ENCODE data around the gene FAM210B. TPM values are rescaled to one million over a fixed set of nuclear protein-coding genes. Genes with fewer than 3 reads are reported as not detected.
"Not testable (repeated sequence)": the region's sequence is repeated elsewhere in the genome, so short reads cannot be mapped to it uniquely, and the experiment has no call there.

Gene FAM210B
- total and polyA plus RNA-seq, 5 experiments from 2014 or later, result 25.2 to 32.9 (median 27.8) TPM

DNA sequence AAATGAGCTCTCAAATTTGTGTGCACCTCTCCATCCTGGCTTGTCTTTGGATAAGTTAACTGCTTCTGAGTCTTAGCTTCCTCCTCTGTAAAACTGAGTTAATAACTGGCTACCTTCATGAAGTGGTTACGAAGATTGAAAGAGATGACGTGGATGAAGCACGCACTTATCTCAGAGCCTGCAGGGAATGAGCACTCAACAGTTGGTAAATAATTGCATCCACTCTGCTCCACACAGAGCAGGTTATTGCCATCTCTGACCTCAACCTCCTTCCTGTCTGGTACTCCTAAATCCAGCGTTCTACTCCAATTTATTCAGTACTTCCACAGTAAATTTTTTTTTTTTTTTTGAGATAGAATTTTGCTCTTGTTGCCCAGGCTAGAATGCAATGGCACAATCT is 26.4 kb downstream of the FAM210B start:
- POLR2A ChIA-PET, result interaction anchor here (0.5 to 0.7 kb wide), 2 partner anchors 33 to 42 kb away, joined by 4 to 6 read pairs; no protein-coding TSS in a partner anchor
- no peak for ATAC-seq
- H3K36me3 Mint-ChIP-seq, result peaks cover 0 to 5% (median 0%) of the 10 kb centered on the region in 3 donors
- no peaks in the 10 kb centered on the region for H3K4me1 Mint-ChIP-seq
- no peaks in the 10 kb centered on the region for H3K27me3 Mint-ChIP-seq
- DNase-seq, result no peak
- no peak overlapping the region for H3K4me3 Mint-ChIP-seq
- H3K9me3 Mint-ChIP-seq, result no peaks in the 10 kb centered on the region
- no peak overlapping the region for H3K27ac Mint-ChIP-seq

DNA sequence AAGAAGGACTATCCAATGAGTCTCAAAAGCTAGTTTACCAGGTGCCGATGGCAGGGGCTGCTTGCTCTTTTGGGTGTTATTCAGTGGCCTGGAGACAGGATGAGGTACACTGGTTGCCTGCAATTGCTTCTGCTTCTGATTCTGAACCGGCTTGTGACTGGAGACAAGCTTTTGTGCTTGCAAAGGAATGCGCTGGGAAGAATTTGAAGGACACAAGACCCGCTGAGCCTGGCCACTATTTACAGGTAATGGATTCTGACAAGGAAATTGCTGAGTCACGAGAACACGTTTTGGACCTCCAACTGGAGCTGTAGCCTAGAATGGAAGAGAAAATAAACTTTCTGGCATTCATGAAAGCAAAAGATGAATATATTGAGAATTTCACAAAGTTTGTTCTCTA is 27.4 kb downstream of the FAM210B start:
- Mint-ChIP-seq H3K4me3 (no peak overlapping the region), H3K27ac (no peak overlapping the region), H3K27me3 (no peaks in the 10 kb centered on the region), H3K36me3 (peaks cover 0 to 5% (median 0%) of the 10 kb centered on the region in 3 donors), H3K9me3 (no peaks in the 10 kb centered on the region), H3K4me1 (peaks cover 0 to 3% (median 0%) of the 10 kb centered on the region in 4 donors)
- POLR2A ChIA-PET, result no interaction called here
- ATAC-seq, result no peak
- DNase-seq, result no peak

DNA sequence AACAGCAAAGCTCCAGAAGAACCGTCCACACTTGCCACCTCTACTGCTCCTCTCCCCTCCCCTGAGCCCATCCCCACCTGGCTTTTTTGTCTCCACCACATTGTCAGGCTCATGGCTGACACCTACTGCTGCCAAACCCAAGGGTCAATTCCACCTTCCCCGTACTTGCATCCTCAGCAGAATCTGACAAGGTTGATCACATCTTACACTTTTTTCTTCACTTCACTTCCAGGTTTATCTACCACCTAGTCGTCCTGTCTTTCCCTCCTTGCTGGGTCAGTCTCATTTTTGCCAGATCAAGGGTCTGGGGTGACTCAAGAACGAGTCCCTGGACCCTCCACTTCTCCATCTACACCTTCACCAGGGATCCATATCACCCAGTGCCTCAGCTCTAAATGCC is 30.1 kb downstream of the FAM210B start:
- DNase-seq, result no peak
- H3K4me1 Mint-ChIP-seq, result peaks cover 9 to 17% (median 10%) of the 10 kb centered on the region in 4 donors
- H3K9me3 Mint-ChIP-seq, result no peaks in the 10 kb centered on the region
- peaks cover 0 to 2% (median 0%) of the 10 kb centered on the region in 3 donors for H3K36me3 Mint-ChIP-seq
- no peaks in the 10 kb centered on the region for H3K27me3 Mint-ChIP-seq
- POLR2A ChIA-PET, result no interaction called here
- no peak overlapping the region for H3K4me3 Mint-ChIP-seq
- no peak for ATAC-seq
- H3K27ac Mint-ChIP-seq, result no peak overlapping the region

DNA sequence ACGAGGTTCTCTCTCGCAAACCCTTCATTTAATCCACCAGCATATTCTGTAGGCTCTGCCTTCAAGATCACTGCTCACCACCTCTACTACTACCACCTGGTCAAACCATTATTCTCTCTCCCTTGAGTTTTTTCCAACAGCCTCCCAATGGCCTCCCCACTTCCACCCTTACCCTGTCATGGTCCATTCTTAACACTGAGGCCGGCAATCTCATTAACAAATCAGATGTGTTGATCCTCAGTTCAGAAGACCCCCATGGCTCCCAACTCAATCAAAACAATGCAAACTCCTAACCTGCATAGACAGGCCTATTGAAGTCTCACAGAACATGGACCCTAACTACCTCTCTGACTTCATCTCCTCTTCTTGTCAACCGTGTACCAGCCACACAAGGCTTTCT is 31.0 kb downstream of the FAM210B start:
- POLR2A ChIA-PET, result no interaction called here

DNA sequence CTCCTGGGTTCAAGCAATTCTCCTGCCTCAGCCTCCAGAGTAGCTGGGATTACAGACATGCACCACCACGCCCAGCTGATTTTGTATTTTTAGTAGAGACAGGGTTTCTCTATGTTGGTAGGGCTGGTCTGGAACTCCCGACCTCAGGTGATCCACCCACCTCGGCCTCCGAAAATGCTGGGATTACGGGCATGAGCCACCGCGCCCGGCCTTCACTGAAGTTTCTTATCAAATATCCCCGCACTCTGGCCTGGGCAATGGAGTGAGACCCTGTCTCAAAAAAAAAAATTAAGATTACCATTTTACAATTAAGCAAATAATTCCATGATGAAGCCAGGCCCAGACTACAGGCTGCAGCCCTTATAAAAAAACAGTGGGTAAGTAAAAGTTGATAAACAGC is 31.6 kb downstream of the FAM210B start:
- not testable (repeated sequence) for H3K4me3 Mint-ChIP-seq, DNase-seq, ATAC-seq, H3K9me3 Mint-ChIP-seq, H3K27ac Mint-ChIP-seq, H3K27me3 Mint-ChIP-seq, H3K36me3 Mint-ChIP-seq
- H3K4me1 Mint-ChIP-seq, result peaks cover 14 to 29% (median 20%) of the 10 kb centered on the region in 4 donors
- POLR2A ChIA-PET, result interaction anchor here (3.4 kb wide), 1 partner anchor 31 kb away, joined by 34 read pairs; the partner anchor contains the start of gene FAM210B

More for the DNA sequence above, 31.0 kb downstream of the FAM210B start:
- Mint-ChIP-seq H3K4me1 (peaks cover 10 to 24% (median 14%) of the 10 kb centered on the region in 4 donors), H3K27ac (no peak overlapping the region), H3K36me3 (peaks cover 0 to 2% (median 0%) of the 10 kb centered on the region in 3 donors), H3K27me3 (no peaks in the 10 kb centered on the region), H3K9me3 (no peaks in the 10 kb centered on the region), H3K4me3 (no peak overlapping the region)
- no peak for ATAC-seq
- no peak for DNase-seq

DNA sequence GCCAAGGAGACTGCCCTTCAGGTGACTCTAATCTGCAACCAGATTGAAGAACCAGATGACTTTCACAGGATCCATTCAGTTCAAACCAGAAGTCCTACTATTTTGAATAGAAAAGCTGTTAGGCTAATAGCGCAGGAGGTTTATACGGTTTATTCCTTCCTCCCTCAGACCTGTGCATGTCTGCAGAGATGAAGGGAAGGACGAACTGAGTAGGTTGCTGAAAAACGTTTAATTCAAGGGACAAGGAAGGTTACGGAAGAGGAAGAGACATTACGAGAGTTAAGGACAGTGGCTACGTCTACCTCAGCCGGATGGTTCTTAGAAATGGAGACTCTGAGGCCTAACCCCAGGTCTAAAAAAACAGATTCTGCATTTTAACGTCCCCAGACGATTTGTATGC is 32.3 kb downstream of the FAM210B start:
- Mint-ChIP-seq H3K36me3 (peaks cover 0 to 13% (median 0%) of the 10 kb centered on the region in 3 donors), H3K27me3 (no peaks in the 10 kb centered on the region), H3K4me3 (no peak overlapping the region), H3K4me1 (peaks cover 16 to 32% (median 24%) of the 10 kb centered on the region in 4 donors), H3K9me3 (no peaks in the 10 kb centered on the region), H3K27ac (peak overlapping the region in 4 of 10 donors; percentile 3 to 82 (median 57))
- DNase-seq (no peak), ATAC-seq (no peak)
- POLR2A ChIA-PET, result interaction anchor here (3.4 kb wide), 1 partner anchor 32 kb away, joined by 34 read pairs; the partner anchor contains the start of gene FAM210B

DNA sequence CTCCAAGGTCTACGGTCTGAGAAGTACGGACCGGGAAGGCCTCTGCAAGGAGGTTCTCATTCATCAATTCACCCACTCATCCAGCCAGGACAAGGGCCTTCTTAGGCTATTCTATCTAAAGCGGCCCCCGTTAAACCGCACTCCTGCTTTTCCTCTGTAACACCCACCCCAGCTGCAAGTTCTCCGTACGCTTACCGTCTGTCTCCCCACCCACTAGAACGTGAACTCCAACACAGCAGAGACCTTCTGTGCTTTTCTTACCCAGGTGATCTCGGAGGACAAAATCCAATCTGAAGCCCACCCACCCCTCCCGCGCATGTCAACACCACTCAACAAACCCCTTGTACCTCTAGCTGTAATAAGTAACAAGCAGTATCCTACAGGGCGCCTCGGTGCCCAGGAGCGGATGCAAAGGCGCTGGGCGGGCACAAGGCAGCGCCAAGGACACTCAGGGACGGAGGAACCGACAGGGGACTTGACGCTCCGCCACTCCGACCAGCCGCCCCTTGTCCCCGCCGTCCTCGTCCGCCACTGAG is 32.9 kb downstream of the FAM210B start:
- peak; percentile 7 to 37 for ATAC-seq
- H3K4me1 Mint-ChIP-seq, result peaks cover 16 to 32% (median 24%) of the 10 kb centered on the region in 4 donors
- H3K27me3 Mint-ChIP-seq, result no peaks in the 10 kb centered on the region
- DNase-seq, result peak in 1 of 10 donors; percentile 9
- peaks cover 0 to 17% (median 0%) of the 10 kb centered on the region in 3 donors for H3K36me3 Mint-ChIP-seq
- no peak overlapping the region for H3K27ac Mint-ChIP-seq
- POLR2A ChIA-PET, result interaction anchor here (0.6 to 3.4 kb wide), 9 partner anchors 20 to 1998 kb away, joined by 3 to 34 read pairs (median 6); partner anchors contain the start of genes CASS4, FAM210B, RTF2 and VAPB
- H3K4me3 Mint-ChIP-seq, result no peak overlapping the region
- H3K9me3 Mint-ChIP-seq, result no peaks in the 10 kb centered on the region

DNA sequence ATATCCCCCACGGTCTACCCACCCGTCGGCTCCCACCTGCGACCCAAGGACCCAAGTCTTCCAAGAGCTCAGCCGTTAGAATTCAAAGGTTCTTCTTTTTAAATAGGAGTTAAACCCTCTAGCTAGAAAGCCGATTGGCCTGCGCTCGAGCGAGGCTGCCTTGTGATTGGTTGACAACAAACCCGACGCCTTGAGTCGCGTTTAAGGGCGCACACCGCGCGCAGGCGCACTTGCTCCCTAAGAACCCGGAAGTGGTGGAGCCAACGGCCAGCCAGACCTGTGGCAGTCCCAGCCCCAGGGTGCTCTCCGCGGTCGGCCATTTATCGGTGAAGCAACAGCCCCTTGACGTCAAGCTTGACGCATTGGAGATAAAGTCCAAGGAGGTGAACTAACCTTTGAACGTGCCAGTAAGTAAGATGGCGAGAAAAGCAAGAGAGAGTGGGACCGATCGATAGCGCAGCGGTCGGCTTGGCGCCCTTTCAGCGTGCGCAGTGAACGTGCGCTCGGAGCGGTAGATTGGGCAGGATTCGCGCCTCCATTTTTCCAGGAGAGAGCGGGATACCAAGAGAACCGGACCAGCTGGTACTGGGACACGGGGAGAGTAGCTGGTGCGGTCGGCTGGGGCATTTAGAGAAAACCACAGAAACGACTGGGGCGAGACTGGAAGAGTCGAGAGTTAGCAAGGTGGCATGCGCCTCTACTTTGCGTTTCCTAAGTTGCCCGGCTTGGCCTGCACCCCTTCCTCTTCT is 33.5 kb downstream of the FAM210B start, which contains the start of the genes AURKA and CSTF1:
Gene AURKA, minus strand, starts transcription at position 84 of the 749 bp plus-strand sequence. CDS start 4,018 bp downstream, outside the sequence.
Gene CSTF1, plus strand, starts transcription at position 514 of the 749 bp plus-strand sequence. CDS start 2,908 bp downstream, outside the sequence.
- Mint-ChIP-seq H3K4me1 (peaks cover 16 to 32% (median 24%) of the 10 kb centered on the region in 4 donors), H3K36me3 (peaks cover 0 to 24% (median 2%) of the 10 kb centered on the region in 3 donors), H3K27me3 (no peaks in the 10 kb centered on the region), H3K4me3 (no peak within 1 kb of the TSS), H3K9me3 (no peaks in the 10 kb centered on the region), H3K27ac (peak within 1 kb of the TSS in 5 of 10 donors; percentile 3 to 90 (median 61))
- peak; percentile 97 to 99 (median 99) for DNase-seq
- ATAC-seq, result peak; percentile 90 to 91
- POLR2A ChIA-PET, result interaction anchor here (0.6 to 3.4 kb wide), 11 partner anchors 20 to 1997 kb away, joined by 3 to 34 read pairs (median 4); partner anchors contain the start of genes CASS4, FAM210B, RTF2 and VAPB

DNA sequence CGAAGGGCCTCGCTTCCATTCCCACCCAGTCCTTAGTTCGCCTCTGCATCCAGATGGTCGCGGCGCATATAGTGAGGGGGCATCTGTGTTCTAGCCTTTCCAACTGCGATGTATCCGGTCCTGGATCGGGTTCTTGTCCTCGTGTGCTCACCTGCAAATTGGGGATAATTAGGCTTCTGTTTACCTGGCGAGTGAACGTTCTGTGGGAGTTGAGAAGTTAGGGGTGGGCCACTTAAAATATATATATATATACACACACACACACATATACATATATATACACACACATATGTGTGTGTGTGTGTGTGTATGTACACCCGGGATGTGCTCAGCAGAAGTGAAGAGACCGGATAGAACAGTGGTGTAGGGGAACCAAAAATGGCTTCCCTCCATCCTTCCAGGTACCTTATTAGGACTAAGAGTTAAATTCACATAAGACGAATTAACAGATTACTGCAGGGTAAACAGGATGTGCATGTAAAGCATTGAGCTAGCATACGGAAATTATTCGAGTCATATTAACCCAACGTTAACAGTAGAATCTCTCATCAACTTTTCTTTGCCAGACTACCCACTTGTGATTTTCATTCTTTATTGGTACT is 34.2 kb downstream of the FAM210B start:
- ATAC-seq, result peak in 1 of 2 donors; percentile 31
- POLR2A ChIA-PET, result interaction anchor here (0.7 to 3.4 kb wide), 8 partner anchors 19 to 98 kb away, joined by 3 to 34 read pairs (median 10); partner anchors contain the start of genes CASS4, FAM210B and RTF2
- H3K27ac Mint-ChIP-seq, result peak overlapping the region in 1 of 10 donors; percentile 90
- peaks cover 16 to 32% (median 24%) of the 10 kb centered on the region in 4 donors for H3K4me1 Mint-ChIP-seq
- DNase-seq, result peak in 2 of 10 donors; percentile 37 to 40
- no peak overlapping the region for H3K4me3 Mint-ChIP-seq
- H3K9me3 Mint-ChIP-seq, result no peaks in the 10 kb centered on the region
- H3K27me3 Mint-ChIP-seq, result no peaks in the 10 kb centered on the region
- peaks cover 0 to 30% (median 9%) of the 10 kb centered on the region in 3 donors for H3K36me3 Mint-ChIP-seq

DNA sequence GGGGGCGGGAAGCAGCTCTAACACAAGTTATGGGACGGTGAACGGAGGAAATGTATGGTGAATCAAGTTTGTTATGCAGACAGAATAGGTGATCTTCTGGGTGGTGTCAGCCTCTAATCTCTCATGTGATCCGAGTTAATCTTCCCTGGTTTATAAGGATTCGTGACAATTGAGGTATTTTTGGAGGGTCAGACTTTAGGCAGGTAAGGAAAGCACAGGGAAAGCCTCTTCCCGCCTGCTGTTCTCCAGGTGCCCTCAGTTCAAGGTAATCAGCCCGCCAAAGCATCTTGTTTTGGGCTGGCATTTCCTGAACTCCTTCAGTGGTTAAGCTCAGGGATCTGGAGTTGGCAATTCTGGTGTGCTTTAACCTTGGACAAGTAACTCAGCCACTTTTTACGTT is 34.9 kb downstream of the FAM210B start:
- H3K9me3 Mint-ChIP-seq, result no peaks in the 10 kb centered on the region
- ATAC-seq, result no peak
- peaks cover 16 to 32% (median 24%) of the 10 kb centered on the region in 4 donors for H3K4me1 Mint-ChIP-seq
- no peaks in the 10 kb centered on the region for H3K27me3 Mint-ChIP-seq
- H3K36me3 Mint-ChIP-seq, result peaks cover 0 to 35% (median 9%) of the 10 kb centered on the region in 3 donors
- no peak overlapping the region for H3K4me3 Mint-ChIP-seq
- DNase-seq, result no peak
- POLR2A ChIA-PET, result interaction anchor here (0.7 to 3.4 kb wide), 7 partner anchors 18 to 98 kb away, joined by 3 to 34 read pairs (median 13); partner anchors contain the start of genes CASS4, FAM210B and RTF2
- H3K27ac Mint-ChIP-seq, result peak overlapping the region in 2 of 10 donors; percentile 65 to 90

DNA sequence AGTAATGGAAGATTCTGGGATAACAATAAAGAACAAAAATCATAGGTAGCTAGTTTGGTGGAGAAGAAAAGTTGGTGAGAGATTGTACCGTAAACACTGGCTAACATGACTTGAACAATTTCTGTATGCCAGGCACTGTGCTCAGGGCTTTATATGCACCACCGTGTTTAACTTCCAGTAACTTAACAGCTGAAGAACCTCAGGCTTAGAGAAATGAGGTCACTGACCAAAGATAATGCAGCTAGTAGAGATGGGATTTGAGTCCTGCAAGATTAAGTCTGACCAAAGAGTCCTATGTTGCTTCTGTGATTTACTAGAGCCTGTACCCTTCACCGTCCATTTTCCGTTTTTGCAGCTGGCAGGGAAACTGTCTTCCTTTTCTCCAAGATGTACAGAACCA is 36.4 kb downstream of the FAM210B start:
- DNase-seq, result no peak
- POLR2A ChIA-PET, result interaction anchor here (1.2 kb wide), 1 partner anchor 42 kb away, joined by 3 read pairs; no protein-coding TSS in a partner anchor
- Mint-ChIP-seq H3K4me1 (peaks cover 16 to 36% (median 27%) of the 10 kb centered on the region in 4 donors), H3K36me3 (peaks cover 4 to 50% (median 16%) of the 10 kb centered on the region in 3 donors), H3K27me3 (no peaks in the 10 kb centered on the region), H3K9me3 (no peaks in the 10 kb centered on the region), H3K4me3 (peak overlapping the region in 1 of 10 donors; percentile 10), H3K27ac (peak overlapping the region in 7 of 10 donors; percentile 7 to 89 (median 65))
- no peak for ATAC-seq

All from naive thymus-derived CD8-positive, alpha-beta T cell (primary cell).